GM06990 (cell line): ENCODE data around the gene ZMAT2.
"Not testable (repeated sequence)": the region's sequence is repeated elsewhere in the genome, so short reads cannot be mapped to it uniquely, and the experiment has no call there.

ENCODE experiments used
- DNase-seq: peaks from one replicate; pipeline ENCODE4 v3.0.0-alpha.2; 2011; ENCODE audit not compliant: insufficient read length; ENCODE audit errors: extremely low read depth
- H3K27me3 ChIP-seq: replicated peaks from 2 replicates; pipeline ENCODE4 v1.6.0; 2011; ENCODE audit warnings: low read length; ENCODE audit not compliant: control insufficient read depth, insufficient read depth
- H3K36me3 ChIP-seq: 2 replicates; pipeline ENCODE4 v1.5.1; 2011; ENCODE audit warnings: low read length; ENCODE audit not compliant: control insufficient read depth, insufficient read depth
- H3K4me3 ChIP-seq: replicated peaks from 2 replicates; pipeline ENCODE4 v1.5.1; 2011; ENCODE audit warnings: low read depth, mild to moderate bottlenecking, control low read depth, low read length
- TF ChIP-seq, protein P1 (sequence below): IDR thresholded peaks from 2 replicates; pipeline ENCODE4 v1.5.1; 2011; ENCODE audit warnings: low read length, control low read depth, mild to moderate bottlenecking, inconsistent platforms; ENCODE audit not compliant: insufficient read depth, poor library complexity, severe bottlenecking

Gene ZMAT2

DNA sequence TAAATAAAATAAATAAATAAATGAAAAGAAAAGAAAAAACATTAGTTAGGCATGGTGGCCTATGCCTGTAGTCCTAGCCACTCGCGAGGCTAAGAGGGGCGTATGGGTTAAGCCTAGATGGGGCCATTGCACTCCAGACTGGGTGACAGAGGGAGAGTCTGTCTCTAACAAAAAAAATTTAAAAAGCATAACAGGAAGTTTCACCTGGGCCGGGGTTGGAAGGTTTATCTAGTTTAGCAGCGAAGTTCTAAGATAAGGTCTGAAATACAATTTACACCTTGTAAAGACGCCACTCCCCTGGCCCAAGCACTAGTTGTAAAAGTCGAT is 18.0 kb downstream of the ZMAT2 start:
- no peaks in the 10 kb centered on the region for H3K36me3 ChIP-seq
- H3K27me3 ChIP-seq = no peaks in the 10 kb centered on the region
- TF ChIP-seq, protein P1, sequence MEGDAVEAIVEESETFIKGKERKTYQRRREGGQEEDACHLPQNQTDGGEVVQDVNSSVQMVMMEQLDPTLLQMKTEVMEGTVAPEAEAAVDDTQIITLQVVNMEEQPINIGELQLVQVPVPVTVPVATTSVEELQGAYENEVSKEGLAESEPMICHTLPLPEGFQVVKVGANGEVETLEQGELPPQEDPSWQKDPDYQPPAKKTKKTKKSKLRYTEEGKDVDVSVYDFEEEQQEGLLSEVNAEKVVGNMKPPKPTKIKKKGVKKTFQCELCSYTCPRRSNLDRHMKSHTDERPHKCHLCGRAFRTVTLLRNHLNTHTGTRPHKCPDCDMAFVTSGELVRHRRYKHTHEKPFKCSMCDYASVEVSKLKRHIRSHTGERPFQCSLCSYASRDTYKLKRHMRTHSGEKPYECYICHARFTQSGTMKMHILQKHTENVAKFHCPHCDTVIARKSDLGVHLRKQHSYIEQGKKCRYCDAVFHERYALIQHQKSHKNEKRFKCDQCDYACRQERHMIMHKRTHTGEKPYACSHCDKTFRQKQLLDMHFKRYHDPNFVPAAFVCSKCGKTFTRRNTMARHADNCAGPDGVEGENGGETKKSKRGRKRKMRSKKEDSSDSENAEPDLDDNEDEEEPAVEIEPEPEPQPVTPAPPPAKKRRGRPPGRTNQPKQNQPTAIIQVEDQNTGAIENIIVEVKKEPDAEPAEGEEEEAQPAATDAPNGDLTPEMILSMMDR = no peak
- no peak for DNase-seq
- peak overlapping the region; percentile 39 for H3K4me3 ChIP-seq

DNA sequence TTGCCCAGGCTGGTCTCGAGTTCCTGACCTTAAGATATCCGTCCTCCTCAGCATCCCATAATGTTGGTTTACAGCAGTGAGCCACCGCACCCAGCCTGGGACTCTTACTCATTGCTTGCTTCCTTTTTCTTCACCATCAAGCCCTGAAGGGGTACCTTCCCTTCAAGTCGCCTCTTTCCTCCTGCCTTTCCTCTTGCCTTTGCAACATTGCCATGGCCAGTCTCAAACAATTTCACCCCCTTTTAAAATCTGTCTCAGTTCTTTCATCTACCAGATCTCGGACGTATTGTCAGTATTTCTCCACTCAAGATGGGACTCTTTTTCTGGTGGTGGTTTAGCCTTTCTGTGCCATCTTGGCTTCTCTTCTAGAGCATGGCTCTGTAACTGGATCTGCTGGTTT is 20.5 kb downstream of the ZMAT2 start:
- H3K36me3 ChIP-seq, DNase-seq, H3K4me3 ChIP-seq, H3K27me3 ChIP-seq: not testable (repeated sequence)

DNA sequence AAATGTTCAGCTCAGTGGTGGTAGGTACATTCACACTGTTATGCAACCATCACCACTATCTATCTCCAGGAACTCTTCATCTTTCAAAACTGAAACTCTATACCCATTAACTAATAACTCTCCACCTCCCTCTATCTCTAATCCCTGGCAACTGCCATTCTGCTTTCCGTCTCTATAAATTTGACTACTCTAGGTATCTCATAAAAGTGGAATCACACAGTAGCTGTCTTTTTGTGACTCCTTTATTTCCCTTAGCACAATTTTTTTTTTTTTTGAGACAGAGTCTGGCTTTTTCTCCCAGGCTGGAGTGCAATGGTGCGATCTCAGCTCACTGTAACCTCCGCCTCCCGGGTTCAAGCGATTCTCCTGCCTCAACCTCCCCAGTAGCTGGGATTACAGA is 21.1 kb downstream of the ZMAT2 start:
- H3K4me3 ChIP-seq, DNase-seq, H3K36me3 ChIP-seq, H3K27me3 ChIP-seq: not testable (repeated sequence)

DNA sequence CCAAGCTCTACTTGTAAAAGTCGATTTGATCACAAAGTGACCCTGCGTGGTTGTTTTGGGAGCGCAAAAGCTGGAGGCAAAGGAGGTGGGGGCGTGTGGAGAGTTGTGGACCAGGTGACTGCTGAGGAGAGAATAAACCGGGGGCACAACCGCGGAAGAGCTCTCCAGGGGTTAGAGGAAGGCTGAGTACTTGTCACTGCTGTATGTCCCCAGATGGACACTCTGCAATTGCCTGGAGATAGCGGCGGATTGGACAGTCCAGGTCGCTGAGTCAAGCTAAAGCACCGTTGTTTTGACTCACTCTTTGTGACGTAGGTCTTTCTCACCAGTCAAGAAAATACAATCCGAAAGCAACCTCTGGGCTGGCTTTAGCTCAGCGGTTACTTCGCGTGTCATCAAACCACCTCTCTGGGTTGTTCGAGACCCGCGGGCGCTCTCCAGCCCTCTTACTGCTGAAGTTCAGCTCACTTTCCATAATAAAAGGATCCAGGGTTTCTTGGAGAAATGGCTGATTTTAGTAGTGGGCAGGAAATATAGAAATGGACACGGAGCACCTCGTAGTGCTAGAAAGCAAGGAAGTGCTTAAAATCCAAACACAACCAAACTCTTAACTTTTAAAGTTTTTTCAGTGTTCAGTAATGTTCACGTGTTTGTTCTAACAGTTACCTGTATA is 25.7 kb downstream of the ZMAT2 start:
- Histone ChIP-seq H3K4me3 (peak overlapping the region; percentile 65), H3K27me3 (no peaks in the 10 kb centered on the region; the same call in 1 of the 2 replicates), H3K36me3 (no peaks in the 10 kb centered on the region)
- TF ChIP-seq, protein P1 = no peak
- DNase-seq = peak; percentile 71

DNA sequence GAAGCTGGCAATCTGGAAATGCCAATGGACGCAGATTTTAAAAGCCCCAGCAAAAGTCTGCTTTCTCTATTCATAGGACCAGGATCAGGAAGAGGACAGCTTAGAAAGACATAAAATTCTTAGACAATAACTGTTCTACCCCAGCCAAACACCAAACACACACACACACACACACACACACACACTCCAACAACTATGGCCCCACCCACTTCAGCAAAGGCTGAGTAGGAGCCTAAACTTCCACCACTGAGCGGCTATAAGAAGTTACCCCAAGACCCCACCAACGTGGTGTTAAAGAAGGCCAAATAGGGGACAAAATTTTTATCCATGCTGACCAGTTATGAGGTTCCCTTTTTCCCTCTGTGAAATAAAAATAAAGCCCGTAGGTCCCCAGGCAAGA is 32.9 kb downstream of the ZMAT2 start:
- TF ChIP-seq, protein P1 = no peak
- no peaks in the 10 kb centered on the region for H3K36me3 ChIP-seq
- no peak for DNase-seq
- no peak overlapping the region for H3K4me3 ChIP-seq
- H3K27me3 ChIP-seq = no peaks in the 10 kb centered on the region

DNA sequence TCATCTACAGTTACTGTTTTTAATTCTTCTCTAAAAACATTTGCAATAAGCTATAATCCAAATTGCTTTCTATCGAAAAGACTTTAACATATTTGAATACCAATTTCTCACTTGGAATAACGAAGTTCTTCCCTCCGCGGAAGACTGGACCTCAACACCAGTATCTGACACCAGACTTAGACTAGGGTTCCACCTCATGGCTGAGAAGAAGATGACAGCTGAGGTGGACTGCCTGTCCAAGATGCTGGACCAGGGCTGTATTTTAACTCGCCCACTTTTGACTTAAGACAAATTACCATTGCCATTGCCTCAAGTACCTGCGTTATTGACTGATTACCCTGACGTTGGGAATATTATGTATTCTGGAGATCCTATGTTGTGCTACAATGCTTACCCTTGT is 34.1 kb downstream of the ZMAT2 start:
- TF ChIP-seq, protein P1 = peak; percentile 1
- H3K36me3 ChIP-seq = no peaks in the 10 kb centered on the region
- DNase-seq = no peak
- H3K27me3 ChIP-seq = no peaks in the 10 kb centered on the region
- H3K4me3 ChIP-seq = no peak overlapping the region

DNA sequence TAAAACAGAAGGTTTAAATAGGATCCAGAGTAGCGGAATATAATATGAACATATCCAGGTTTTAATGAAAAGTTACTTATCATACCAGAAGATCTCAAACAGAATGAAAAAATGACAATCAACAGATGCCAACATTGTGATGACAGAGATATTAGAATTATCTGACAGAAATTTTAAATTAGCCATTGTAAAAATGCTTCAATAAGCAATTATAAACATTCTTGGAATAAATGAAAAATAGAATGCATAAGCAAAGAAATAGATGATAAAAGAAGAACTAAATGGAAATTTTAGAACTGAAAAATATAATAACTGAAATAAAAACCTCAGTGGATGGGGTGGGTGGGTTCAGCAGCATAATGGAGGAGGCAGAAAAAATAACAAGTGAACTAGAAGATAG is 37.2 kb downstream of the ZMAT2 start:
- Histone ChIP-seq H3K4me3 (no peak overlapping the region), H3K36me3 (no peaks in the 10 kb centered on the region), H3K27me3 (no peaks in the 10 kb centered on the region)
- TF ChIP-seq, protein P1 = no peak
- DNase-seq = no peak
